GM12891 (cell line): ENCODE data around the gene GPLD1.

Experiments used
- POLR2A ChIP-seq: IDR thresholded peaks from 2 replicates; pipeline ENCODE4 v1.6.1; 2011; ENCODE audit warnings: low read depth, low read length, control low read depth
- POLR2AphosphoS5 ChIP-seq: IDR thresholded peaks from 2 replicates; pipeline ENCODE4 v1.6.1; 2011; ENCODE audit warnings: low read depth, low read length, control low read depth
- POU2F2 ChIP-seq: IDR thresholded peaks from 2 replicates; pipeline ENCODE4 v1.6.1; 2011; ENCODE audit warnings: low read depth, mild to moderate bottlenecking, control low read depth, low read length, moderate library complexity
- SPI1 ChIP-seq: IDR thresholded peaks from 2 replicates; pipeline ENCODE4 v1.6.1; 2011; ENCODE audit warnings: low read depth, low read length, control low read depth
- TAF1 ChIP-seq: IDR thresholded peaks from 2 replicates; pipeline ENCODE4 v1.6.1; 2011; ENCODE audit warnings: low read depth, low read length, control low read depth

DNA sequence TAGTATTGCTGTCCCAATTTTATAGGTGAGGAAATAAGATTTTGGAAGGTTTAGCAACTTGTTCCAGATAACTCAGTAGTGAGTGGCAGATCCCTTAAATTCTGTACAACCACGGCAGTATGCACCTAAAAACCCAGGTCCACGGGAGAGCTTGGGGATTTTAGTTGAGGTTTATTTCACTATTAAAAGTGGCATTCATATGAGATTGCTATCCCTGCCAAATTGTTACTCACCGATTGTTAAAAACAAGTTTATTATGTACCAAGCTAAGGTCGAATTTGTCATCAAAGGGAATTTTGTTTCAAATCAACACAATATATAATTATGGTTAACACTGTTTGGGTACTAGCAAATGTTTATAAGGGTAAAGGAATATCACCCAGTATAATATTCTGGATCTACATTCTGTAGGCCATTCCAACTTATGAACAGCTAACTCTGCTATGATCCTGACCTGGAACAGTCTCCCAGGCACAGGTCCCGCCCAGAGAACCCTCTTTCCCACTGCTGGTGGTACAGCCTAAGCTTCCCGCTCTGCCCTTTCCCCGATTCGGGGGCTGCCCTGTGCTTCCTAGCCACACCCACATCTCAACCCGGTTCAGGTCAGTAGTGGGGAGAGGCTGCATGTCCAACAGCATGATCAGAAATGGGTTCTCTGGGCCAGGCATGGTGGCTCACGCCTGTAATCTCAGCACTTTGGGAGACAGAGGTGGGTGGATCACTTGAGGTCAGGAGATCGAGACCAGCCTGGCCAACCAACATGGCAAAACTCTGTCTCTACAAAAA, 24.9 kb downstream of the GPLD1 start:
- TF ChIP-seq POLR2AphosphoS5 (no peak), SPI1 (no peak), POLR2A (no peak), TAF1 (no peak), POU2F2 (no peak)
